HG03066 (cell line): ENCODE results near the gene CCZ1.
"Not testable (repeated sequence)": the region's sequence is repeated elsewhere in the genome, so short reads cannot be mapped to it uniquely, and the experiment has no call there.

Source experiments
- ATAC-seq: cut with Tn5 transposase; IDR thresholded peaks from one replicate; pipeline ENCODE4 v1.9.1; 2021; ENCODE audit warnings: low read depth; ENCODE audit not compliant: unreplicated experiment

CCZ1 gene

GRCh38 chr7:5904726-5905125 is 6.2 kb downstream of the CCZ1 start:
- ATAC-seq = not testable (repeated sequence)

DNA sequence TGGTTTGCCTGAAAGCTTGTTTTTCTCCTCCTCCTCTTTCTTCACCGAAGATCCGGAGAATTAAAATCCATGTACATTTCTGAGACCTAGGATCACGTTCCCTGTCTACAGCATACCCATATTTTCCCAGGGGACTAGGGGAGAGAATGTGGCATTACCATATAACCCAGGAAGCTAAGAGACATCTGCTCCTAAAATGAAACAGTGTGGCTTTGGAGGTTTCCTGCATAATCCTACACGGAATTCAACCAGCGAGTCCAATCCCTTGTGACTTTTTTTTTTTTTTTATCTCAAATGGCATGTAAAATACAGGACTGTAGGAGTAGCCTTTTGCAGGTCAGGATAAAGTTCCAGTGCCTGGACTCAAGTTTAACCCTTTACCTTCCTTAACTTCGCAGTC is 10.3 kb downstream of the CCZ1 start:
- not testable (repeated sequence) for ATAC-seq

GRCh38 chr7:5916529-5916928 is 18.0 kb downstream of the CCZ1 start:
- not testable (repeated sequence) for ATAC-seq

GRCh38 chr7:5924180-5924579 is 25.6 kb downstream of the CCZ1 start:
- not testable (repeated sequence) for ATAC-seq

- not testable (repeated sequence) for ATAC-seq
Observed at GRCh38 chr7:5924630-5925029, 26.1 kb downstream of the CCZ1 start.

DNA sequence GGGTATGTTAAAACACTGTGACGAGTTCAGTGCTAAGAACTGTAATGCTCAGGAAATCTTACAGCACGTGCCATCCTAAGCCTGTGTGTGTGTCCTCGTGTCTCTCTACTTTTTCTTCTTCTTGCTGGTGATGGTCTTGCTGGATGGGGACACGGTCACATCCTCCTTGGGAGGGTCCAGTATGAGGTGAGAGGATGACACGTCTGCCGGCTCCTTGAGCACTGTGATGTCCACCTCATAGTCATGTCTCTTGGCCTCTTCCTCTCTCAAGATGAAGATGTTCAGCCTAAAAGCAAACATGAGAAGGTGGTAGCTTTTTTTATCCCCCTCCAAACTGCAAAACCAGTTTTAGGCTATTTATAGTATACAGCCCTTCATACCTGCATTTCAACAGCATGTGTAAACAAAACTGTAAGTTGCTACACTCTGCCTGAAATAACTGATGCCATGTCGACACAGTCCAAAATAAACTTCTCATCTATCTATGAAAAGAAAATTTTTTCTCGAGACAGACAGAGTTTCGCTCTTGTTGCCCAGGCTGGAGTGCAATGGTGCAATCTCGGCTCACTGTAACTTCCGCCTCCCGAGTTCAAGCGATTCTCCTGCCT is 27.8 kb downstream of the CCZ1 start:
- ATAC-seq = not testable (repeated sequence)

DNA sequence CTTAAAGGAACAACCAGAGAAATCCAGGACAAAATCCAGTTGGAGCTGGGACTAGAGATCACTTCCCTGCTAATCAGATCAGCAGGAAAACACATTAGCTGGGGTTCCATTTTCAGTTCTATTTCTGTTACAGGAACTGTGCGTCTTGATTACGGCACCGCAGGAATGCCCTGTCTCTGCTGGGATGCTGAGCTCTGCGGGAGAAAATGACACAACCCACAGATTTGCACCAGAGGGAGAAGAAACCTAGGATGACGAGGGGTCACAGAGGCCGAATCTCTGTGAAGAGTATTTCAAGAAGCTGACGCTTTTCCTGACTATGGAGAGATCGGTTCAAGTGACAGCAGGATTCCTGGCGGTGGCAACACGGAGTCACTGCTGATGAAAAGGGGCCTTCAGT is 31.8 kb downstream of the CCZ1 start:
- not testable (repeated sequence) for ATAC-seq

GRCh38 chr7:5931250-5931649 is 32.7 kb downstream of the CCZ1 start:
- not testable (repeated sequence) for ATAC-seq

GRCh38 chr7:5931905-5932644 is 33.5 kb downstream of the CCZ1 start:
- ATAC-seq = not testable (repeated sequence)

DNA sequence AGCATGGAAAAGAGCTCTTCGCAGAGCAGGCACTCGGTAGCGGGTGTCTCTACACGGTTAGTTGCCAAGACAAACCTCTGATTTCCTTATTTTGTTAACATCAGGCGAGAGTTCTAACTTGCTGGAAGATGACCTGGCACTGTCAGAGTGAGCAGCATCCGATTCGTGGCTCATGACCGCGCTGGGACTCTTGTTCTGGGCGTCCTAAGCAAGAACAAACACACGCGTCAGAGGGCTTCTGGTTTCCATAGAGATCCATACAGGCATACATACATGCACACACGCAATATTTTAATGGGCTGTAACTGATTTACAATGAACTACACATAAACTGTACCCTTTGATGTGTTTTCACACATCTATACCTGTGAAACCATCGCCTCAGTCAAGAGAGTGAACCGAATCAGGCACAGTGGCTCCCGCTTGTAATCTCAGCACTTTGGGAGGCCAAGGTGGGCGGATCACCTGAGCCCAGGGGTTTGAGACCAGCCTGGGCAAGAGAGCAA is 36.5 kb downstream of the CCZ1 start:
- not testable (repeated sequence) for ATAC-seq

DNA sequence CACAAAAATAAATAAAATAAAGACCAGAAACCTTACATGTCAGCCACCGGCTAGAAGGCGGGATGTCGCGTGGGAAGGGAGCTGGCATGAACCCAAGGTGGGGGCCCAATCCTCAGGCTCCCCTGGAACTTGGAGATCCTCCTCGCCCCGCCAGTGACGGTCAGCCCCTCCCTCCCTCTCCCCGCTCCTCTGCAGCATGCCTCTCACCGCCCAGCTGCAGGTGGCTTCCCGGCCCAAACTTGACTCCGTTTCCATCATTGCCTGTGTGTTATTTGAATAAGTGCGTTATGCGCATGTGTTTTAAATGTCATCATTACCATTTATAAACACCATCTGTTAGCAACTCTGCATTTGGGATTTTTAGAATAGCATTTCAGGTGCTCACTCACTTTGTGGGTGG is 64.7 kb downstream of the CCZ1 start:
- ATAC-seq = not testable (repeated sequence)

GRCh38 chr7:5963810-5964209 is 65.3 kb downstream of the CCZ1 start:
- not testable (repeated sequence) for ATAC-seq

DNA sequence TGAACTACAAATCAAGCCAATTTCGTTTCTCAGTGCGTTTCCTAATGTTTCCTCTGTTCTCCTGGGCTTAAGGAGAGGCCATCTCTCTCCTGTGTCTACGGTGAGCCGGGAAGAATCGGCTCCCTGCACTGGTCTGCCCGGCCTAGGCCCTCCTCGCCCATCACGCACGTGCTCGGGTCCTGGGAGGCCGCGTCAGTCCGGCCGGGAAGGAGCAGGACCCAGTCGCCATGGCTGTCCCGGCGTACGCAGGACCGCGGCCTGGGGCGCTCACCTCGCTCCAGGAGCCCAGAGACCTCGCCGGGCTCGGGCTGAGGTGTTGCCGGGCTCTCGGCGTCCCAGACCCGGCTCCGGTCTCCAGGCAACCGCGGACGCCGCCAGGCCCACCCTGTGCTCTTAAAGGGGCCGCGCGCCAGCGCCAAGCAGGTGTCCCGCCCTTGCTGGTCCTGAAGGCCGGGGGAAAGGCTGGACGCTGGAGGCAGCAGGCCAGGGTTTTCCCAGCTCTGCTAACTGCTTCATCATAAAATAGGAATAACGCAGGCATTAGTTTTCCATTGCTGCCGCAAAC is 71.9 kb downstream of the CCZ1 start, which contains the start of gene RSPH10B:
Gene RSPH10B, minus strand, starts transcription at position 343 of the 565 bp plus-strand sequence. CDS start 3,573 bp downstream, outside the sequence.
- ATAC-seq = not testable (repeated sequence)

DNA sequence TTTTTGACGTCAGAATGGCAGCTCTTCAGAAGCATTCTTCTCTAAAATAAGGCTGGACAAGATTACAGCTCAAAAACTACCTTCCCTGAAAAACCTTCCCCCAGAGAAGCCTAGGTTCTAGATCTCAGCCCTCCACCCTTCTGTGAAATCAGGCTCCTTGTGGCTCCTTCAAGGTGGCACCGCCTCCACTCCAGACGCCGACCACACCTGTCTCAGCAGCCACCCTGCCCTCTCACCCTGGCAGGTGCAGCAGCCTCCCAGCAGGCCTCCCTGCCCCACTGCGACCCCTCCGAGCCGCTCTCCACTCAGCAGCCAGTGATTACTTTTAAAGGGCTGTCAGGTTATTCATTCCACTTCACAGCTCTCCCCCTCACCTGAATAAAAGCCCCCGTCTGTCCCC is 75.0 kb downstream of the CCZ1 start:
- not testable (repeated sequence) for ATAC-seq
